Transverse colon (tissue), 4 donors: ENCODE data around the gene SCAPER.

Experiments used
- EP300 ChIP-seq: sonication (generic); formaldehyde crosslinking; IDR thresholded peaks from one replicate; pipeline ENCODE4 v1.6.1; 2017; ENCODE audit warnings: antibody characterized with exemption, low read depth
- POLR2AphosphoS5 ChIP-seq, 3 donors: sonication (generic); formaldehyde crosslinking; IDR thresholded peaks; one replicate each; pipeline ENCODE4 v1.6.1; 2016; ENCODE audit warnings: antibody characterized with exemption in 3 of 3
- TF ChIP-seq, protein P1 (sequence below), 5 experiments: fragments of 200-600 bp in 3 of 5; fragments of 450-650 bp in 2 of 5; sonication (generic) in 3 of 5; IDR thresholded peaks; 1 replicate in 2 of 5; 2 replicates in 3 of 5; pipeline ENCODE4 v1.5.1; 2016 to 2017; ENCODE audit warnings: antibody characterized with exemption in 5 of 5, inconsistent platforms in 3 of 5, mild to moderate bottlenecking in 2 of 5, moderate library complexity in 1 of 5

DNA sequence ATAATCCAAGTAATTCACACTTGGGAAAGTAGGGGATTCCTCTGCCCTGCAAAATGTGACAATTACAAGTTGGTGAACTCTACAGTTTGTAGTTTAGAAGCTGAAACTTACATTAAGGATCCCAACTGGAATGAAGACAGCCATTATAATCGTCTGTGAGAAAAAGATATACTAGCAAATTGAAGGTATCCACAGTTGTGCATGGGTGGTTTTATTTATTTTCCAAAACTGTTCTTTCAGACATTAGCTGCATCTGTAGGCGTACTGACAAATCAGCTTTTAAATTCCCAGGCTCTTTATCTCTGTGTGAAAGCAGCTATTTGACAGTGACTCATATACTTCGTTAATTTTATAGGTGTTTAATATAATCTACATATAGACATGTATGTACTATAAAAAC lies 581.1 kb downstream of the SCAPER start:
- TF ChIP-seq, protein P1, sequence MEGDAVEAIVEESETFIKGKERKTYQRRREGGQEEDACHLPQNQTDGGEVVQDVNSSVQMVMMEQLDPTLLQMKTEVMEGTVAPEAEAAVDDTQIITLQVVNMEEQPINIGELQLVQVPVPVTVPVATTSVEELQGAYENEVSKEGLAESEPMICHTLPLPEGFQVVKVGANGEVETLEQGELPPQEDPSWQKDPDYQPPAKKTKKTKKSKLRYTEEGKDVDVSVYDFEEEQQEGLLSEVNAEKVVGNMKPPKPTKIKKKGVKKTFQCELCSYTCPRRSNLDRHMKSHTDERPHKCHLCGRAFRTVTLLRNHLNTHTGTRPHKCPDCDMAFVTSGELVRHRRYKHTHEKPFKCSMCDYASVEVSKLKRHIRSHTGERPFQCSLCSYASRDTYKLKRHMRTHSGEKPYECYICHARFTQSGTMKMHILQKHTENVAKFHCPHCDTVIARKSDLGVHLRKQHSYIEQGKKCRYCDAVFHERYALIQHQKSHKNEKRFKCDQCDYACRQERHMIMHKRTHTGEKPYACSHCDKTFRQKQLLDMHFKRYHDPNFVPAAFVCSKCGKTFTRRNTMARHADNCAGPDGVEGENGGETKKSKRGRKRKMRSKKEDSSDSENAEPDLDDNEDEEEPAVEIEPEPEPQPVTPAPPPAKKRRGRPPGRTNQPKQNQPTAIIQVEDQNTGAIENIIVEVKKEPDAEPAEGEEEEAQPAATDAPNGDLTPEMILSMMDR (IDR thresholded peaks at IDR 0.05) = no peak
- TF ChIP-seq POLR2AphosphoS5 (IDR thresholded peaks at IDR 0.05) (no peak), EP300 (no peak)
